Cardiac fibroblast (primary cell): ENCODE data around the gene ARFGAP1.

Source experiments
- DNase-seq, 2 donors: peaks; one replicate each; pipeline versions ENCODE4 v3.0.0 to v3.0.0-alpha.2; 2010; ENCODE audit warnings: low read depth in 2 of 2
- H3K4me3 ChIP-seq, 2 donors: replicated peaks in 1 of 2; 1 replicate in 1 of 2; 2 replicates in 1 of 2; pipeline ENCODE4 v1.5.1; 2011; ENCODE audit warnings: low read depth in 2 of 2, low read length in 2 of 2, mild to moderate bottlenecking in 2 of 2, moderate library complexity in 1 of 2
- TF ChIP-seq, protein P1 (sequence below): IDR thresholded peaks from one replicate; pipeline ENCODE4 v1.5.1; 2011; ENCODE audit warnings: low read depth, mild to moderate bottlenecking, low read length, inconsistent platforms

The ARFGAP1 gene

DNA sequence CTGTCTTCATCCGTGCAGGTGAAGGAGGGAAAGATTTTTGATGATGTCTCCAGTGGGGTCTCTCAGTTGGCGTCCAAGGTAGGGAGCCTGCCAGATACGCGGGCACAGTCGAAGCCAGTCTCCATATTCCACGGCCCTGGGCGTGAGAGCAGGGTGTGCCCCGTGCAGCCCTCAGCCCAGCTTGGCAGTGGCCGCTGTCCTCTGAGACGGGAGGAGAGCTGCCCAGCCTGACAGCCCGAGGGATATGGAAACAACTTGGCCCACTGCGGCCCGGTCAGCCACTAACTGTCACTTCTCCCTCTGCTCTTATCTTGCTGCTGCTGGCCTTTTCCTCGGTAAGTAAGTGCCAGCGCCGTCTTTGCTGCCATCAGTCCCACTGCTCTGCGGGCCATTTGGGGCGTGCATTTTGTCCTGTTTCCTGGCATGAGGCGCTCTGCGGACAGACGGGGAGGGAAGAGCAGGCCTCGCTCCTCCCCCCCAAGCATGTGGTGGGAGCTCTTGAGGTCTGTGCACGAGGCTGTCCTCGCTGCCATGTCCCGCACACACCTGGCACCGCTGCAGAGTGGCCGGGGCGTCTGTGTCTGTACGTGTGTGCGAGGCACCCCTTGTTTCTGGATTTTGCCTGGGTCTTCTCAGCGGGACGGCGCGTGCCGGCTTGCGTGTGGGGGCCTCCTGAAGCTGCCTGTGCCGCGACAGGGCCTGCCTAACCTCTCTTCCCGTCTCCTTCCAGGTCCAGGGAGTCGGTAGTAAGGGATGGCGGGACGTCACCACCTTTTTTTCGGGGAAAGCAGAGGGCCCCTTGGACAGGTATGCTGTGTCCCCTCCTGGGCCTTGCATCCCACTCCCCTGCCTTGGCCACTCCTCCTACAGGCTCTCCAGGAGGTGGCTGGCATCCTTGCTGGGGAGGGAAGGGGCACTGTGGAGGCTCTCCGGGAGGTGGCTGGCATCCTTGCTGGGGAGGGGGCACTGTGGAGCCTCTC lies 13.3 kb downstream of the ARFGAP1 start:
- H3K4me3 ChIP-seq: no peak overlapping the region
- DNase-seq: no peak
- TF ChIP-seq, protein P1, sequence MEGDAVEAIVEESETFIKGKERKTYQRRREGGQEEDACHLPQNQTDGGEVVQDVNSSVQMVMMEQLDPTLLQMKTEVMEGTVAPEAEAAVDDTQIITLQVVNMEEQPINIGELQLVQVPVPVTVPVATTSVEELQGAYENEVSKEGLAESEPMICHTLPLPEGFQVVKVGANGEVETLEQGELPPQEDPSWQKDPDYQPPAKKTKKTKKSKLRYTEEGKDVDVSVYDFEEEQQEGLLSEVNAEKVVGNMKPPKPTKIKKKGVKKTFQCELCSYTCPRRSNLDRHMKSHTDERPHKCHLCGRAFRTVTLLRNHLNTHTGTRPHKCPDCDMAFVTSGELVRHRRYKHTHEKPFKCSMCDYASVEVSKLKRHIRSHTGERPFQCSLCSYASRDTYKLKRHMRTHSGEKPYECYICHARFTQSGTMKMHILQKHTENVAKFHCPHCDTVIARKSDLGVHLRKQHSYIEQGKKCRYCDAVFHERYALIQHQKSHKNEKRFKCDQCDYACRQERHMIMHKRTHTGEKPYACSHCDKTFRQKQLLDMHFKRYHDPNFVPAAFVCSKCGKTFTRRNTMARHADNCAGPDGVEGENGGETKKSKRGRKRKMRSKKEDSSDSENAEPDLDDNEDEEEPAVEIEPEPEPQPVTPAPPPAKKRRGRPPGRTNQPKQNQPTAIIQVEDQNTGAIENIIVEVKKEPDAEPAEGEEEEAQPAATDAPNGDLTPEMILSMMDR: no peak

DNA sequence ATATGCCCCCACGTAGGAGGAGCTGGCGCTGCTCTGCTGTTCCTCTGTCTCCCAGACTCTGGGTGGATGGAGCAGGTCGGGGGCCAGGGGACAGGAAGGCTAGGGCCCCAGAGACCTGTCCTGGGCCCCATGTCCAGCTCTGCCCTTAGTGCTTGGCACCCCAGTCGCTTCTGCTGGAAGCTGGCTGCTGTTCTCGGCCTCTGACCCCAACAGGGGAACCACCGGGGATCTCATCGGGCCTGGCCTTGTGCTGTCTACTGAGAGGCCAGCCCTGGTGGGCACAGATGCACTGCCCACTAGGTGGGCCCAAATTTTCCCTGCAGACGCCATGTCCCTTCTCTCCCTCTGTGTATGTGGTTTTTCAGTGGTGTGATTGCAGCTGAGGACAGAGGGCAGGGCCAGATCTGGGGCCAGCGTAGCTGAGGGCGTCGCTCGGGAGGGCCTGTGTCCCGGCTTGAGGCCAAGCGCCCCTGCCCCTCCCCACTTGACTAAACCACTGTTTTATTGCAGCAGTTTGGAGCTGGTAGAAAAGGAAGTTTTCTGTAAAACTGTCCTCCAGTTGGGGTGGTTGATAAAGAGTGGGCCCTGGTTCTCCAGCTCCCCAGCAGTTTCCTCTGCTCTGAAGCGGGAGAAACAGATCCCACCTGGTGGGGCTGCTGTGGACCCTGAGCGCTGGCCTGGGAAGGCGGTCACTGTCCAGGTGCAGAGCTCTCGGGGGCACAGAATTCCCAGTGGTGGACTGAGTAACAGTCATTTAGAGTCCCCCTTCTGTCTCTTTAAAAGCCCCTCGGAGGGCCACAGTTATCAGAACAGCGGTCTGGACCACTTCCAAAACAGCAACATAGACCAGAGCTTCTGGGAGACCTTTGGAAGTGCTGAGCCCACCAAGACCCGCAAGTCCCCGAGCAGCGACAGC lies 14.4 kb downstream of the ARFGAP1 start:
- no peak overlapping the region for H3K4me3 ChIP-seq
- TF ChIP-seq, protein P1: no peak
- DNase-seq: no peak

DNA sequence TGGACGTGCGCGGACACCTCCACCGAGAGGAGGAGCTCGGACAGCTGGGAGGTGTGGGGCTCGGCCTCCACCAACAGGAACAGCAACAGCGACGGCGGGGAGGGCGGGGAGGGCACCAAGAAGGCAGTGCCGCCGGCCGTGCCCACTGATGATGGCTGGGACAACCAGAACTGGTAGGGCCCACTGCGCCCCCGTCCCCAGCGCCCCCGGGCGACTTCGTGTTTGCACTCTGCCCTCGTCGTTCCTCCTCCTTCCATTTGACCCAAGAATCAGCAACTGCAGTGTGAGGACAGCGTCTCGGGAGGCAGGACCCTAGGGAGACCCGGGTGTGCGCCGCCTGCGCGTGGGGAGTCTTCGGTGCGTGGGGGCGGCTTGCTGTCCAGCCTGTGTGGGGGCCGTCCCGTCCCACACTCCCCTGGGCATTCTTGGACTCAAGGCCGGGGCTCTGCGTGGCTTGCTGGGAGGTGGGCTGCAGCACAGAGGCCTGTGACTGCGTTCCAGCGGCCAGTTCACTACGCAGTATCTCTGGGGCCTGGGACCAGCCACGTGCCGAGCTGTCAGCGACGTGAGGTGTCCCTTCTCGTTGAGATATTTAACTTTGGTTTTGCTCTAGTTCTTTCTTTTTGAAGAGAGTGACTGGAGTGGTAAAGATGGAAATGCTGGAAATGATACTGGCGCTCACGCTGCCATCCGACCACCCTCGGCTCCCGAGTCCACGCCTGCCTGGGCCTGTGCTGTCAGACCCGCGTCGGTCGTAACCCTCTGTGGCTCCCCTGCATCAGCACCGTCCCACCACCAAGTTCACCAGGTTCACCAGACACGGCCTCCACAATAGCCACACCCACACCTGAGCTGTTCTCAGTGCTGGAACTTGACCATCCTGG lies 15.3 kb downstream of the ARFGAP1 start:
- no peak for DNase-seq
- H3K4me3 ChIP-seq: no peak overlapping the region
- TF ChIP-seq, protein P1: no peak

DNA sequence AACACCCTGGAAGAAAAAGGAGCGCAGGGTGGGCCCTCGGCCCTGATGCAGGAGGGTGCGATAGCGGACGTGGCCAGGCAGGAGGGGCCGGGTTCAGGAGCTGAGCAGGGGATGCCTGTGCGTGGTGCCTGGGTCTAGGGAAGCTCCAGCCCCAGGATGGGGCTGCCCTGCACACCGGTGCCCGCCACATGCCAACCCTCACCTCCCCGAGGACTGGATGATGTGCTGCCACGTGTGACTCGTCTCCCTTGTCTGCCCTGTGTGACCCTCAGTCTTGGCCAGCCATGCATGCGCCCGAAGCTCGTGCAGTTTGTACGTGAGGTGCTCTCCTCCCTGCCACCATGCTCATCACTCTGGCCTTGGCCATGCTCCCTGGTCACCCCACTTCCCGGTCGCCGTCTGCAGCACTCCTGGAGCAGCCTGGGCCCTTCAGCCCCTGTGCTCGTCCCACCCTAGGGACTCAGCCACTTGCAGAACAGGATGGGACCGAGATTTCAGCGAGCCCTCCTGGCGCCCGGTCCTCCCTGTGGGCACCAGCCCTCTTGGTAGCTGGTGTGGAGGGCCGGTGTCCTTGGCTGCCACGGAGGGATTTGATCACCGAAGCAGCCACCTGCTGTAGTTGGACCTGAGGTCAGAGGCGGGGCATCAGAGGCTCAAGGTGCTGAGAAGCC lies 16.1 kb downstream of the ARFGAP1 start:
- DNase-seq: no peak
- TF ChIP-seq, protein P1: no peak
- no peak overlapping the region for H3K4me3 ChIP-seq

DNA sequence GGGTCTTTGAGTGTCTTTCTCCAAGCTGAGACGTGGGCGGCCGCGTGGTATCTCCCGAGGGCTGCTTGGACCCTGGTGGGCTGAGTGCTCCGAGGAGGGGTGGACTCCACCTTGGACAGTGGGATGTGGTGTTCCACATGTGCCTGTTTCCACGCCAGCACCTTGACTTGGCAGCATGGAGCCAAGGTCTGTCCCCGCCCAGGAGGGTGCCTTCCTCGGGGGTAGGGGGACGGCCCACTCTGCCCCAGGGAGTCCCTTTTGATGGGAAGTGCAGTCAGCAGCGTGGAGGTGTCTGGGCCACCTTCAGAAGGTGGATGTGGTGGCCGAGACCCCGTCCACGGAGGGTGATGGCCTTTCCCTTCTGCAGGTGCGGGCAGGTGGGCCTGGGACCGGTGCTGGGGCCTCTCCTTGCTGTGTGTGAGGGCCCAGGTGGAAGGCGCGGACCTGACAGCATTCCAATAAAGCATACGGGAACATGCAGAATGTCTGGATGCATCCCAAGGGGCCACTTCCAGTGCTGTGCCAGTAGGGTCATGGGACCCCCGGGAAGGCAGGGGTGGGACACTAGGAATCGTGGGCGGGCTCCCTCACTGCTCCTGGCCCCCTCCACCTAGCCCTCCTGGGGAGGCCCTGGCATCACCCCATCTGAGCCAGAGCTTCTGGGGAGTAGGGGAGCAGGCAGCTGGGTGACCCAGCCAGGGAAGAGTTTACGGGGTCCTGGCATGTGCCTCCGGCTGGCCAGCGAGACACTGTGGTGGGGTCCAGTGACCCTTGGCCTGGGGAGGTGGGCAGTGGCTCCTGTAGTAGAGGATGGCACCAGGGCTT lies 16.9 kb downstream of the ARFGAP1 start:
- TF ChIP-seq, protein P1: no peak

More for the DNA sequence above, 16.9 kb downstream of the ARFGAP1 start:
- no peak overlapping the region for H3K4me3 ChIP-seq
- no peak for DNase-seq
